HG03521 (cell line): ENCODE data around the gene FTSJ3.
"Not testable (repeated sequence)": the region's sequence is repeated elsewhere in the genome, so short reads cannot be mapped to it uniquely, and the experiment has no call there.

ENCODE experiments used
- ATAC-seq: cut with Tn5 transposase; IDR thresholded peaks from one replicate; pipeline ENCODE4 v1.9.1; 2021; ENCODE audit warnings: mild to moderate bottlenecking, moderate library complexity; ENCODE audit not compliant: unreplicated experiment

FTSJ3 gene

GRCh38 chr17:63827002-63827800 is at the start of gene FTSJ3, which contains the start of gene PSMC5:
Gene FTSJ3, minus strand, starts transcription at chr17:63827663. Its CDS starts 761 bp downstream, at chr17:63826902.
Gene PSMC5, plus strand, starts transcription at chr17:63827431. Its CDS starts 60 bp downstream, at chr17:63827491.
- ATAC-seq, result peak; percentile 78

- ATAC-seq, result not testable (repeated sequence)
Observed at GRCh38 chr17:63874693-63875092, 47.2 kb upstream of the FTSJ3 start.

- not testable (repeated sequence) for ATAC-seq
Observed at GRCh38 chr17:63874061-63874626, 46.7 kb upstream of the FTSJ3 start.

- not testable (repeated sequence) for ATAC-seq
Observed at GRCh38 chr17:63873577-63873976, 46.1 kb upstream of the FTSJ3 start, which contains the start of gene CSH2. Gene CSH2, minus strand, starts transcription at chr17:63873677. Its CDS starts 63 bp downstream, at chr17:63873614.

GRCh38 chr17:63871646-63872365 is 44.3 kb upstream of the FTSJ3 start:
- ATAC-seq, result not testable (repeated sequence)

GRCh38 chr17:63870292-63870665 is 42.8 kb upstream of the FTSJ3 start:
- not testable (repeated sequence) for ATAC-seq

GRCh38 chr17:63869491-63870291 is 42.2 kb upstream of the FTSJ3 start:
- not testable (repeated sequence) for ATAC-seq

- not testable (repeated sequence) for ATAC-seq
Observed at GRCh38 chr17:63866625-63867024, 39.2 kb upstream of the FTSJ3 start.

GRCh38 chr17:63859257-63859656 is 31.8 kb upstream of the FTSJ3 start:
- ATAC-seq, result no peak

GRCh38 chr17:63856425-63856824 is 29.0 kb upstream of the FTSJ3 start:
- not testable (repeated sequence) for ATAC-seq

- ATAC-seq, result no peak
Observed at GRCh38 chr17:63855185-63855584, 27.7 kb upstream of the FTSJ3 start.

- no peak for ATAC-seq
Observed at GRCh38 chr17:63854709-63855108, 27.2 kb upstream of the FTSJ3 start.

- ATAC-seq, result no peak
Observed at GRCh38 chr17:63853260-63853659, 25.8 kb upstream of the FTSJ3 start.

- ATAC-seq, result no peak
Observed at GRCh38 chr17:63850401-63850800, 22.9 kb upstream of the FTSJ3 start.

GRCh38 chr17:63848834-63849689 is 21.6 kb upstream of the FTSJ3 start:
- peak; percentile 77 for ATAC-seq

- no peak for ATAC-seq
Observed at GRCh38 chr17:63847525-63848249, 20.2 kb upstream of the FTSJ3 start.

- ATAC-seq, result no peak
Observed at GRCh38 chr17:63845509-63845908, 18.0 kb upstream of the FTSJ3 start.

- no peak for ATAC-seq
Observed at GRCh38 chr17:63843910-63844677, 16.6 kb upstream of the FTSJ3 start.
